SK-N-SH (cell line): ENCODE results near the gene IL17RA.

Experiments used
- ELF1 ChIP-seq: IDR thresholded peaks from 2 replicates; pipeline ENCODE4 v1.4.0; 2012
- EP300 ChIP-seq, 2 experiments: IDR thresholded peaks; 2 replicates each; pipeline versions ENCODE4 v1.4.0 to v1.6.1; 2012; ENCODE audit warnings: borderline replicate concordance in 1 of 2, low read depth in 1 of 2, low read length in 1 of 2
- JUND ChIP-seq: IDR thresholded peaks from 2 replicates; pipeline ENCODE4 v1.4.0; 2012
- NFIC ChIP-seq: IDR thresholded peaks from 2 replicates; pipeline ENCODE4 v1.4.0; 2012; ENCODE audit warnings: borderline replicate concordance
- NRF1 ChIP-seq: IDR thresholded peaks from 2 replicates; pipeline ENCODE4 v1.6.1; 2012; ENCODE audit warnings: low read depth, mild to moderate bottlenecking, low read length
- POLR2AphosphoS5 ChIP-seq: IDR thresholded peaks from 2 replicates; pipeline ENCODE4 v1.6.1; 2012; ENCODE audit warnings: low read depth, low read length
- RCOR1 ChIP-seq: fragments of 150-350 bp; IDR thresholded peaks from 2 replicates; pipeline ENCODE4 v1.6.1; 2017; ENCODE audit warnings: antibody characterized with exemption, low read length
- SIN3A ChIP-seq: IDR thresholded peaks from 2 replicates; pipeline ENCODE4 v1.6.1; 2012; ENCODE audit warnings: low read depth, mild to moderate bottlenecking, low read length, moderate library complexity, borderline replicate concordance
- TAF1 ChIP-seq: IDR thresholded peaks from 2 replicates; pipeline ENCODE4 v1.6.1; 2012; ENCODE audit warnings: low read depth, mild to moderate bottlenecking, low read length, moderate library complexity, borderline replicate concordance
- USF1 ChIP-seq: IDR thresholded peaks from 2 replicates; pipeline ENCODE4 v1.4.0; 2012; ENCODE audit warnings: low read depth, borderline replicate concordance
- TF ChIP-seq, protein P1 (sequence below): fragments of 200-600 bp; sonication (generic); IDR thresholded peaks from 2 replicates; pipeline ENCODE4 v1.6.1; 2017; ENCODE audit warnings: antibody characterized with exemption, mild to moderate bottlenecking, moderate library complexity
- TF ChIP-seq, protein P2 (sequence below): IDR thresholded peaks from 2 replicates; pipeline ENCODE4 v1.6.1; 2012; ENCODE audit warnings: mild to moderate bottlenecking, low read depth, low read length, moderate library complexity
- TF ChIP-seq, protein P3 (sequence below): IDR thresholded peaks from 2 replicates; pipeline ENCODE4; 2012
- TF ChIP-seq, protein P4 (sequence below): IDR thresholded peaks from 2 replicates; pipeline ENCODE4 v1.4.0; 2012; ENCODE audit warnings: low read depth

DNA sequence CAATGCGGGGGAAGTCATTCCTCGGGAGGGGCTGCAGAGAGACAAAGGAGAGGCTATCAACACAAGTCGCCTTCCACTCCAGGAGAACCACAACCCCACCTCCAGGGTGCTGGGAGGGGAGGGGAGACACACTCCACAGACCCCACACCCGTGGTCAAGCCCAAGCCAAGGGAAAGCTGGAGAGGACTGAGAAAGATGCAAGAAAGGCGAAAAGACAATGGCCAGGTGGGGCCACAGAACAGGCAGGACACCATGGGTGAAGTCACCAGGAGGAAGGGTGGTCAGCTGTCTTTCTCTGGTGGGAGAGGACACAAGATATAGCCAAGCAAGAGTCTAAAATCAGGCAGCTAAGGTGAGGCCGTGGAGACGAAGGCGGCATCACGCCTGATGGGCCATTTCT lies 58.3 kb downstream of the IL17RA start:
- TF ChIP-seq JUND: no peak
- no peak for TF ChIP-seq NRF1
- no peak for TF ChIP-seq POLR2AphosphoS5
- TF ChIP-seq, protein P1, sequence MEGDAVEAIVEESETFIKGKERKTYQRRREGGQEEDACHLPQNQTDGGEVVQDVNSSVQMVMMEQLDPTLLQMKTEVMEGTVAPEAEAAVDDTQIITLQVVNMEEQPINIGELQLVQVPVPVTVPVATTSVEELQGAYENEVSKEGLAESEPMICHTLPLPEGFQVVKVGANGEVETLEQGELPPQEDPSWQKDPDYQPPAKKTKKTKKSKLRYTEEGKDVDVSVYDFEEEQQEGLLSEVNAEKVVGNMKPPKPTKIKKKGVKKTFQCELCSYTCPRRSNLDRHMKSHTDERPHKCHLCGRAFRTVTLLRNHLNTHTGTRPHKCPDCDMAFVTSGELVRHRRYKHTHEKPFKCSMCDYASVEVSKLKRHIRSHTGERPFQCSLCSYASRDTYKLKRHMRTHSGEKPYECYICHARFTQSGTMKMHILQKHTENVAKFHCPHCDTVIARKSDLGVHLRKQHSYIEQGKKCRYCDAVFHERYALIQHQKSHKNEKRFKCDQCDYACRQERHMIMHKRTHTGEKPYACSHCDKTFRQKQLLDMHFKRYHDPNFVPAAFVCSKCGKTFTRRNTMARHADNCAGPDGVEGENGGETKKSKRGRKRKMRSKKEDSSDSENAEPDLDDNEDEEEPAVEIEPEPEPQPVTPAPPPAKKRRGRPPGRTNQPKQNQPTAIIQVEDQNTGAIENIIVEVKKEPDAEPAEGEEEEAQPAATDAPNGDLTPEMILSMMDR: no peak
- no peak for TF ChIP-seq NFIC
- TF ChIP-seq, protein P2, sequence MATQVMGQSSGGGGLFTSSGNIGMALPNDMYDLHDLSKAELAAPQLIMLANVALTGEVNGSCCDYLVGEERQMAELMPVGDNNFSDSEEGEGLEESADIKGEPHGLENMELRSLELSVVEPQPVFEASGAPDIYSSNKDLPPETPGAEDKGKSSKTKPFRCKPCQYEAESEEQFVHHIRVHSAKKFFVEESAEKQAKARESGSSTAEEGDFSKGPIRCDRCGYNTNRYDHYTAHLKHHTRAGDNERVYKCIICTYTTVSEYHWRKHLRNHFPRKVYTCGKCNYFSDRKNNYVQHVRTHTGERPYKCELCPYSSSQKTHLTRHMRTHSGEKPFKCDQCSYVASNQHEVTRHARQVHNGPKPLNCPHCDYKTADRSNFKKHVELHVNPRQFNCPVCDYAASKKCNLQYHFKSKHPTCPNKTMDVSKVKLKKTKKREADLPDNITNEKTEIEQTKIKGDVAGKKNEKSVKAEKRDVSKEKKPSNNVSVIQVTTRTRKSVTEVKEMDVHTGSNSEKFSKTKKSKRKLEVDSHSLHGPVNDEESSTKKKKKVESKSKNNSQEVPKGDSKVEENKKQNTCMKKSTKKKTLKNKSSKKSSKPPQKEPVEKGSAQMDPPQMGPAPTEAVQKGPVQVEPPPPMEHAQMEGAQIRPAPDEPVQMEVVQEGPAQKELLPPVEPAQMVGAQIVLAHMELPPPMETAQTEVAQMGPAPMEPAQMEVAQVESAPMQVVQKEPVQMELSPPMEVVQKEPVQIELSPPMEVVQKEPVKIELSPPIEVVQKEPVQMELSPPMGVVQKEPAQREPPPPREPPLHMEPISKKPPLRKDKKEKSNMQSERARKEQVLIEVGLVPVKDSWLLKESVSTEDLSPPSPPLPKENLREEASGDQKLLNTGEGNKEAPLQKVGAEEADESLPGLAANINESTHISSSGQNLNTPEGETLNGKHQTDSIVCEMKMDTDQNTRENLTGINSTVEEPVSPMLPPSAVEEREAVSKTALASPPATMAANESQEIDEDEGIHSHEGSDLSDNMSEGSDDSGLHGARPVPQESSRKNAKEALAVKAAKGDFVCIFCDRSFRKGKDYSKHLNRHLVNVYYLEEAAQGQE: no peak
- no peak for TF ChIP-seq EP300 (IDR thresholded peaks at IDR 0.05; ENCODE audit: borderline replicate concordance in 1 of 2, low read depth in 1 of 2, low read length in 1 of 2)
- TF ChIP-seq ELF1: no peak
- TF ChIP-seq, protein P3, sequence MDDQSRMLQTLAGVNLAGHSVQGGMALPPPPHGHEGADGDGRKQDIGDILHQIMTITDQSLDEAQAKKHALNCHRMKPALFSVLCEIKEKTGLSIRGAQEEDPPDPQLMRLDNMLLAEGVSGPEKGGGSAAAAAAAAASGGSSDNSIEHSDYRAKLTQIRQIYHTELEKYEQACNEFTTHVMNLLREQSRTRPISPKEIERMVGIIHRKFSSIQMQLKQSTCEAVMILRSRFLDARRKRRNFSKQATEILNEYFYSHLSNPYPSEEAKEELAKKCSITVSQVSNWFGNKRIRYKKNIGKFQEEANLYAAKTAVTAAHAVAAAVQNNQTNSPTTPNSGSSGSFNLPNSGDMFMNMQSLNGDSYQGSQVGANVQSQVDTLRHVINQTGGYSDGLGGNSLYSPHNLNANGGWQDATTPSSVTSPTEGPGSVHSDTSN: no peak
- no peak for TF ChIP-seq RCOR1
- no peak for TF ChIP-seq USF1
- no peak for TF ChIP-seq SIN3A
- TF ChIP-seq, protein P4, sequence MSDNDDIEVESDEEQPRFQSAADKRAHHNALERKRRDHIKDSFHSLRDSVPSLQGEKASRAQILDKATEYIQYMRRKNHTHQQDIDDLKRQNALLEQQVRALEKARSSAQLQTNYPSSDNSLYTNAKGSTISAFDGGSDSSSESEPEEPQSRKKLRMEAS: no peak
- no peak for TF ChIP-seq TAF1
